Uterus (tissue), 2 donors: ENCODE measurements around the gene OLFML2A.
A peak's percentile ranks its signal among the peaks of the same experiment; 100 is the strongest.

ENCODE experiments used
- CTCF ChIP-seq, 4 experiments: fragments of 200-600 bp in 2 of 4; fragments of 450-650 bp in 2 of 4; sonication (generic) in 2 of 4; IDR thresholded peaks; one replicate each; pipeline ENCODE4 v1.5.1; 2016 to 2019; ENCODE audit warnings: antibody characterized with exemption in 4 of 4, mild to moderate bottlenecking in 2 of 4, moderate library complexity in 1 of 4
- POLR2A ChIP-seq, 2 donors: fragments of 450-650 bp; IDR thresholded peaks; one replicate each; pipeline ENCODE4 v1.6.1; 2016; ENCODE audit warnings: antibody characterized with exemption in 2 of 2, mild to moderate bottlenecking in 1 of 2, moderate library complexity in 1 of 2

GRCh38 chr9:124771867-124772679 is 4.9 kb upstream of the OLFML2A start:
- TF ChIP-seq POLR2A (IDR thresholded peaks at IDR 0.05) (no peak), CTCF (IDR thresholded peaks at IDR 0.05) (peak; percentile 95 to 99 (median 97))
